Stimulated activated CD8-positive, alpha-beta memory T cell treated with anti-CD3 and anti-CD28 coated beads, Interleukin-4, amount 100 ng/mL, for 24 hours (primary cell): ENCODE results near the gene LIPA.
A peak's percentile ranks its signal among the peaks of the same experiment; 100 is the strongest.

Source experiments
- DNase-seq: peaks from one replicate; pipeline ENCODE4 v3.0.0-alpha.2; 2020; ENCODE audit warnings: low read depth

LIPA gene

DNA sequence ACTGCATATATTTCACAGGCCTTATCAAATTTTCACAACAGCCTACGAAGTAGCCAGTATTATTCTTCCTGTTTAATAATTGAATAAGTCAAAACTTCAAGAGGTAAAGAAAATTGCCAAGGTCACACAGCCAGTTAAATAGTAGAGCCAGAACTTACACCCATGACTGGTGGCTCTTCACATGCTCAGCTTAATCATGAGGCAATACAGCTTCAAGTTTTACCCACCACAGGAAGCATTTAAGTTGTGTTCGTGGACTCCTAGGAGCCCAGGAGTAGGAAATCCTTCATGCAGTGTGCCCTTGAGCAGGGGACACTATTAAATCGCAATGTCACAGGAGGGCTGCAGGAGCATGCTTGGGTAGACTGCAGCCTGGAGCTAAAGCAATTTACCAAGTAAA is 11.1 kb downstream of the LIPA start:
- DNase-seq = no peak

DNA sequence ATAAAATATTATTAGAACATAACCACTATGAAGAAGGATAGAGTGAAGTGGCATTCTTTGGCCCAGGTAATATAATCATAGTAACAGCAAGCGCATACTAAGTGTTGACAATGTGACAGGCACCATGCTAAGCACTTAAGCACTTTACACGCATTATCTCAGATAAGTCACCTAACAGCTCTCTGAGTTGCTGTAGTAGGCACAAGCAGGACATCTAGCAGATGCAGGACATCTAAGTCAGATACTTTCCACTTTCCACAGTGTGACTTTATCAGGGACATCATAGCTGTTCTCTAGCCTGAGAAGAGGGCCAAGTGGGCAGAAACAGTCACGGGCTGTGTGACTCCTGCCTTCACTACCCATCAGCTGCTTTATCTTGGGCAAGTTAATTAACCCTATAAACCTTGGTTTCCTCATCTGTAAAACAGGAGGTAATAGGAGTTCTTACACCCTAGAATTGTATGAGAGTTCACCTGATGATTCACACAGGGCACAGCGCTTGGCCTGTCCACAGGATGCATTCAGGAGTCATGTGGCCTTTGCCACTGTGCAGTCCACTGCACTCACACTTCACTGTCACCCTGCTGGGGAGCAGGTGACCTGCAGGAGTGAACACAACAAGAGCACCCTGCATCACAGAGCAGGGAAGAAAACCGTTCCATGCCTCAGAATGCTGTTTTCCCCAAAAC is 12.5 kb downstream of the LIPA start:
- DNase-seq = no peak

DNA sequence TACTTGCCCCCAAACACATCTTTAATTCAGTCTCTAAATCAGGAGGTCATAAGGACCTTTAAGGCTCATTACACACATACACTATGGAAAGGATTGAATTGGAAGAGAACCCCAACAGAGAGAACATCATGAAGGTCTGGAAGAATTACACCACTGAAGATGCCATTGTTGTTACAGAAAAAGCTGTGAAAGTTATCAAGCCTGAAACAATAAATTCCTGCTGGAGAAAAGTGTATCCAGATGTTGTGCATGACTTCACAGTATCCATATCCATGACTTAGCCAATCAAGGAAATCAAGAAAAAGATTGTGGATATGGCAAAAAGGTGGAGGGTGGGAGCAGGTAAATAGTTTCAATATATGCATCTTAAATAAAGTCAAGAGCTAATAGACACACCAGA is 13.7 kb downstream of the LIPA start:
- no peak for DNase-seq

DNA sequence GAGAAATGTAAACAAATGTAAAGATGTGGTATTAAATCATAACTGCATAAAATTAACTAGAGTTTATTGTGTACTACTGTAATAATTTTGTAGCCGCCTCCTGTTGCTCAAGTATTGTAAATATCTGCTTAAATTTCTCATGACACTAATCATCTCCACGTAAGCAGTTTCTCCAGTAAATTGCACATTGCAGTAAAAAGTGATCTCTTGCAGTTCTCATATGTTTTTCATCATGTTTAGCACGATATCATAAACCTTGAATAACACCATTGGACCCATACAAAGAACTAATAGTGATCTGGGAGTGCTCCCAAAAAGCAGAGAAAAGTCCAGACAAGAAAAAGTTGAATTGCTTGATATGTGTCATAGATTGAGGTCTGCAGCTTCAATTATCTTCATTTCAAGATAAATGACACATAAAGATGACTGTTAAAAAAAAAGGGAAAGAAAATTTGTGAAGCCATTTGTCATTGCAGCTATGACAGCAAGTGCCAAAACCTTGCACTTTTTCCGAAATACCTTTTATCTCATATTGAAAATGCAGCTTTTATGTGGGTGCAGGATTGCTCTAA is 15.3 kb downstream of the LIPA start:
- DNase-seq = no peak

DNA sequence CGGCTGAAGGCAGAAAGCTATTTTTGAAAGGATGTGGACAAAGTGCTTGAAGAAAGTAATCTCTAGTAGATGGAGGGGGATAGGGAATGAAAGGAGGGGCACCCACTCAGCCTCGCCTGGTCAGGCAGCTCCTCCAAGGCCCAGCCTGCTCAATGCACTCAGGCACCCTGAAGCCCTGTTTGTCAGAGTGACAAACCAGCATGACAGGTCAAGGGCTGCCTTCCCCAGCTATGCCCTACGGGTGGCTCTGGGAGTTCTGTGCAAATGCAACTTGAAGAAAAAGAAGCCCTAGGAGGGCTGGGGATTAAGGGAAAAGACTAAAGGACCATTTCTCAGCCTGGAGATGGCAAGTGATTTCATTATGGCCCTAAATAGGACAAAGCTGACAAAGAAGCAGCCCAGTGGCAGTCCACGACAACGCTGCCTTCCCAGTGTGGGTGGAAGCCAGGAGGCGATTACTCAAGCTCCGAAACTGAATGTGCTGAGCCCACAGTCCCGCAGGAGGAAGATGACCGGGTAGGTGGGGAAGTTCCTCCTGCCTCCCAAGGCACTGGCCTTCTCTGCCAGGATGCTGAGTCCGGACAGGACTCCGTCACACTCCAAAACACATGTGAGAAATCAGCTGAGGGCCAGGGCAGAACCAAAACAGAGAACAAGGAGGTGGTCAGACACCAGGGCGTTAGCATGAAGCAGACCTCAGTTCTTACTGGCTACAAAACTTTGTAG is 16.3 kb downstream of the LIPA start:
- no peak for DNase-seq

DNA sequence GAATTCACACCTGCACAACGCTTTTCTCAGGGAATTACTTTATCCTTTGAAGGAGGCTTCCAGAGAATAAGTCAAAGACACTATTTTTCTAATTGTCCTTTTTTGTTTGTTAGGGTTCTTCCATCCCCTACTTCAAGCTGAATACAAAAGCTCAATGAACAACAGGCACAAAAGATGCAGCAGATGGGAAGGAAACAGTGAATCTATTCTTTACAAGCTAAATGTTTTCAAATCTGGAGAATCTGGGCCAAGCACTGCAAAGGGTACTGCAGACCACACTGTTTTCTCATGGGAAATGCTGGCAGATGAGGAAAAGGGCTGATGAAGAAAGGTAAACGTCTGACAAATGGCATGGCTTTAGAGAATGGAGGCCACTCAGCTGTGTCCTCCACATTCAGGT is 18.5 kb downstream of the LIPA start:
- DNase-seq = no peak

DNA sequence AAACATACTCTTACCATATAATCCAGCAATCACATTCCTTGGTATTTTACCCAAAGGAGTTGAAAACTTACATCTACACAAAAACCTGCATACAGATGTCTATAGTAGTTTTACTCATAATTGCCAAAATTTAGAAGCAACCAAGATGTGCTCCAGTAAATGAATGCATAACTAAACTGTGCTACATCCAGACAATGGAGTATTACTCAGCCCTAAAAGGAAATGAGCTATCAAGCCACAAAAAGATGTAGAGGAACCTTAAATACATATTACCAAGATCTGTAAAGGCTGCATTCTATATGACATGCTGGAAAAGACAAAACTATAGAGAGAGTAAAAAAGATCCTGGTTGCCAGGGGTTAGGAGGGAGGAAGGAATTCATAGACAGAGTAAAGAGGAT is 22.6 kb downstream of the LIPA start:
- no peak for DNase-seq

GRCh38 chr10:89228146-89228545 is 23.4 kb downstream of the LIPA start:
- no peak for DNase-seq

- DNase-seq = no peak
These were observed 24.7 kb downstream of the LIPA start for GRCh38 chr10:89226891-89227290.

- no peak for DNase-seq
These were observed 26.7 kb downstream of the LIPA start for GRCh38 chr10:89224739-89225443.

DNA sequence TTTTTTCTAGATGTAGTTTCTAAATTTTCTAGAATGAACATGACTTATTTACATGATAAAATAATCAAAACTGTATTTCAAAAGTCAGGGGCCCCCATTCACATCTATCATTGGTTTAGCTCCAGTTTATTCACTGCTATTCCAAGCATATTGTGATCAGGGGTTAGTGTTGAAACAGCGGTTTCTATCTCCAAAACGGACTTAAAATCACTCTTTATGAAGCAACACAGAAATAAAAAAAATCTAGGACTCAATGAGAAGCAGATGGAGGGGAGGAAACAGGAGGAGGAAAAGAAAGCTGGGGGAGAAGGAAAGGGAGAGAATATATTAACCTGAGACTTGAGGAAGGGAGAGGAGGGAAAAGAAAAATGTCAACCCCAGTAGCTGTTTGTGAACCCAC is 29.7 kb downstream of the LIPA start:
- no peak for DNase-seq

- no peak for DNase-seq
These were observed 31.9 kb downstream of the LIPA start for GRCh38 chr10:89219513-89220218.

DNA sequence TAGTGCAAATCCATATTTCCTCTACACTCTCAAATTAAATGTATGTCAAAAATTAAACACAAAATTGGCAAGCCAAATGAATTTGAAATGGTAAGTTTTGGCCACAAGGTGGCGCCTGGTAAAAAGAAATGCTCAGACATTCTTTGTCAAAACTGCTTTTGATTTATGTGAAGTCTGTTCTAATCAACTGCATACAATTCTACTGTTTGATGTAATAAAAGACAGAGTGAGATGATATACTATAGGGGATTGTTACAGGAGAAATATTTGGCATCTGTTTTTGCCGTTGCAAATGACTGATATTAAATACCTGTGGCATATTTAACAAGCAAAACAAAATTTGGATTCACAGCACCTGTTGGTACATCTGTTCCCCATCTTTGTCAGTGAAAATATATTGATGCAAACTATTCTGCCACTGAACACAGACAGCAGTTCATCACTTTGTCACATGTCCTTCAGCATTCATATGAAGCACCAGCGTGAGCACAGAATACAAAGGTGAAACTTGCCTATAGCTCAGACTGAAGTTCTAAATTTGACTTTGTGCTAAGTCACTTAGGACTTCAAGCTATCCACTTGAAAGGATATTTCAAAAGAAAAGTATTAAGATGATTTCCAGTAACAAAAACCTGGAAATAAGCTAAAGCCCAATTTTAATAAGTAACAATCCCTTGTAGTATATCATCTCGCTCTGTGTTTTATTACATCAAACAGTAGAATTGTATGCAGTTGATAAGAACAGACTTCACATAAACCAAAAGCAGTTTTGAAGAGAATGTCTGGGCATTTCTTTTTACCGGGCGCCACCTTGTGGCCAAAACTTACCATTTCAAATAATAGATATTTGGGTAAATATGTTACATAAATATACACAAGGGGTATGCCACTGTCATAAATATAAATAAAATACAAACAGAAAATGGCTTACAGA is 34.3 kb downstream of the LIPA start:
- DNase-seq = peak; percentile 26

GRCh38 chr10:89216056-89216455 is 35.5 kb downstream of the LIPA start:
- no peak for DNase-seq

GRCh38 chr10:89215511-89215910 is 36.1 kb downstream of the LIPA start:
- no peak for DNase-seq

GRCh38 chr10:89214566-89215165 is 36.9 kb downstream of the LIPA start:
- no peak for DNase-seq

- DNase-seq = no peak
These were observed 38.3 kb downstream of the LIPA start for GRCh38 chr10:89213191-89213808.

GRCh38 chr10:89210794-89211425 is 40.7 kb downstream of the LIPA start:
- no peak for DNase-seq

- no peak for DNase-seq
These were observed 41.9 kb downstream of the LIPA start for GRCh38 chr10:89209718-89210117.
